ENCODE data around the gene INAFM2.

GRCh38 chr15:40297356-40297755 lies 26.1 kb upstream of the INAFM2 start:
- TF ChIP-seq HOXA7 (CRISPR knock-in tag; IDR thresholded peaks at IDR 0.05) (no peak), CHD2 (IDR thresholded peaks at IDR 0.05; ENCODE audit: low read length, partially characterized antibody) (no peak), CTCF (IDR thresholded peaks at IDR 0.05) (no peak), POLR2AphosphoS2 (conservative IDR thresholded peaks at IDR 0.05; ENCODE audit: low read length) (no peak), SMC3 (IDR thresholded peaks at IDR 0.05) (no peak), REST (IDR thresholded peaks at IDR 0.05) (no peak), KDM1A (IDR thresholded peaks at IDR 0.05; ENCODE audit: low read depth) (no peak), SREBF2 (IDR thresholded peaks at IDR 0.05) (no peak), EHF (CRISPR knock-in tag; IDR thresholded peaks at IDR 0.05) (no peak), CBX8 (IDR thresholded peaks at IDR 0.05) (no peak), CBX2 (IDR thresholded peaks at IDR 0.05; ENCODE audit: borderline replicate concordance, low read depth) (no peak)
- TF ChIP-seq, protein P1, sequence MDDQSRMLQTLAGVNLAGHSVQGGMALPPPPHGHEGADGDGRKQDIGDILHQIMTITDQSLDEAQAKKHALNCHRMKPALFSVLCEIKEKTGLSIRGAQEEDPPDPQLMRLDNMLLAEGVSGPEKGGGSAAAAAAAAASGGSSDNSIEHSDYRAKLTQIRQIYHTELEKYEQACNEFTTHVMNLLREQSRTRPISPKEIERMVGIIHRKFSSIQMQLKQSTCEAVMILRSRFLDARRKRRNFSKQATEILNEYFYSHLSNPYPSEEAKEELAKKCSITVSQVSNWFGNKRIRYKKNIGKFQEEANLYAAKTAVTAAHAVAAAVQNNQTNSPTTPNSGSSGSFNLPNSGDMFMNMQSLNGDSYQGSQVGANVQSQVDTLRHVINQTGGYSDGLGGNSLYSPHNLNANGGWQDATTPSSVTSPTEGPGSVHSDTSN (IDR thresholded peaks at IDR 0.05), result no peak
- TF ChIP-seq, protein P2, sequence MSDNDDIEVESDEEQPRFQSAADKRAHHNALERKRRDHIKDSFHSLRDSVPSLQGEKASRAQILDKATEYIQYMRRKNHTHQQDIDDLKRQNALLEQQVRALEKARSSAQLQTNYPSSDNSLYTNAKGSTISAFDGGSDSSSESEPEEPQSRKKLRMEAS (IDR thresholded peaks at IDR 0.05), result no peak
- TF ChIP-seq, protein P3, sequence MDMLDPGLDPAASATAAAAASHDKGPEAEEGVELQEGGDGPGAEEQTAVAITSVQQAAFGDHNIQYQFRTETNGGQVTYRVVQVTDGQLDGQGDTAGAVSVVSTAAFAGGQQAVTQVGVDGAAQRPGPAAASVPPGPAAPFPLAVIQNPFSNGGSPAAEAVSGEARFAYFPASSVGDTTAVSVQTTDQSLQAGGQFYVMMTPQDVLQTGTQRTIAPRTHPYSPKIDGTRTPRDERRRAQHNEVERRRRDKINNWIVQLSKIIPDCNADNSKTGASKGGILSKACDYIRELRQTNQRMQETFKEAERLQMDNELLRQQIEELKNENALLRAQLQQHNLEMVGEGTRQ (IDR thresholded peaks at IDR 0.05), result no peak
